ENCODE results near the gene UNC5C. TPM values are rescaled to one million over a fixed set of nuclear protein-coding genes. Genes with fewer than 3 reads are reported as not detected.

The UNC5C gene
- total RNA-seq, 2 experiments from 2014 or later, result not detected

DNA sequence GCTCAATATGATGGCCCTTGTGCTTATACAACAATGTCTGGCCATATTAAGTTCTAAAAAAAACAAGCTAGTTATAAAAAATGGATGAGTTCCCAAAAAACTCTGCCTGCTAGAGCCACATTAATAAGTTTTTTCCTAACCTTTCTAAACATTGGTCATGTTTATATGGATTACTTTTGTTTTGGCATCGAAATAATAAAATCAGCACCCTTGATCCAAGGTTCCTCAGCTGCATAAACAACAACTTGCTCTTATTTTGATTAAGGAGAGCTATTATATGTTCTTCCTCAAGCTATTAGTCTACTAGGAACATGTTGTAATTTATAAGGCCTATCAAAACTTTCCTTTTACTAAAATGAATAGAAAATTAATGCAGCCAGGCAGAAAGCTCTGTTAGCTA, 48.4 kb downstream of the UNC5C start:
- H3K4me3 Mint-ChIP-seq, result no peak overlapping the region
- CTCF ChIA-PET, result no interaction called here

DNA sequence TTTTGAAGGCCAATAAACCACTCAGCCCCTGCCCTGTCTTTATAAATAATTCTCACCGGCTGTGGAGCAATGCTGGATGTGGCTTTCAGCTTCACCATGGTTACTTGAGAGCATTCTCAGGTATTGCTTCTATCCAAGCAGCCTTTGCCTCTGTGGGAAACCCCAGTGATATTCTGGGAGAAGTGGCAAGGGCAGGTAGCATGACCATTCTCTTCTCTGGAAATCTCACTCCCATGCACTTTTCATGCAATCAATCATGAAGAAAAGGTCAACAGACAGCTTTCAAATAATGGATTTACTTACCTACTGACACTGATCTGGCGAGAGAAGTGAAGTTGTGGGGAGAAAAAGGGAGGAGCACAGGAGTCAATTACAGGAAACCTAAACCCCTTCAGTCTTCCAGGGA, 49.5 kb downstream of the UNC5C start:
- Mint-ChIP-seq H3K36me3 (ENCODE audit: low read depth) (no peaks in the 10 kb centered on the region), H3K4me1 (ENCODE audit: low read depth) (no peaks in the 10 kb centered on the region), H3K27me3 (peaks cover 1% of the 10 kb centered on the region), H3K4me3 (no peak overlapping the region), H3K27ac (no peak overlapping the region), H3K9me3 (no peaks in the 10 kb centered on the region)
- intact Hi-C loops (cut with micrococcal nuclease), result no loop called here
- CTCF ChIA-PET, result no interaction called here
- ATAC-seq (no peak), DNase-seq (no peak)
- TF ChIP-seq, protein P1, sequence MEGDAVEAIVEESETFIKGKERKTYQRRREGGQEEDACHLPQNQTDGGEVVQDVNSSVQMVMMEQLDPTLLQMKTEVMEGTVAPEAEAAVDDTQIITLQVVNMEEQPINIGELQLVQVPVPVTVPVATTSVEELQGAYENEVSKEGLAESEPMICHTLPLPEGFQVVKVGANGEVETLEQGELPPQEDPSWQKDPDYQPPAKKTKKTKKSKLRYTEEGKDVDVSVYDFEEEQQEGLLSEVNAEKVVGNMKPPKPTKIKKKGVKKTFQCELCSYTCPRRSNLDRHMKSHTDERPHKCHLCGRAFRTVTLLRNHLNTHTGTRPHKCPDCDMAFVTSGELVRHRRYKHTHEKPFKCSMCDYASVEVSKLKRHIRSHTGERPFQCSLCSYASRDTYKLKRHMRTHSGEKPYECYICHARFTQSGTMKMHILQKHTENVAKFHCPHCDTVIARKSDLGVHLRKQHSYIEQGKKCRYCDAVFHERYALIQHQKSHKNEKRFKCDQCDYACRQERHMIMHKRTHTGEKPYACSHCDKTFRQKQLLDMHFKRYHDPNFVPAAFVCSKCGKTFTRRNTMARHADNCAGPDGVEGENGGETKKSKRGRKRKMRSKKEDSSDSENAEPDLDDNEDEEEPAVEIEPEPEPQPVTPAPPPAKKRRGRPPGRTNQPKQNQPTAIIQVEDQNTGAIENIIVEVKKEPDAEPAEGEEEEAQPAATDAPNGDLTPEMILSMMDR (IDR thresholded peaks at IDR 0.05), result no peak
- POLR2A ChIA-PET, result no interaction called here

More for the DNA sequence above, 48.4 kb downstream of the UNC5C start:
- intact Hi-C loops (cut with micrococcal nuclease), result no loop called here
- Mint-ChIP-seq H3K36me3 (ENCODE audit: low read depth) (no peaks in the 10 kb centered on the region), H3K4me1 (ENCODE audit: low read depth) (no peaks in the 10 kb centered on the region), H3K27ac (no peak overlapping the region), H3K27me3 (peaks cover 1% of the 10 kb centered on the region), H3K9me3 (no peaks in the 10 kb centered on the region)
- TF ChIP-seq, protein P1 (IDR thresholded peaks at IDR 0.05), result no peak
- POLR2A ChIA-PET, result no interaction called here
- no peak for ATAC-seq
- DNase-seq, result no peak

DNA sequence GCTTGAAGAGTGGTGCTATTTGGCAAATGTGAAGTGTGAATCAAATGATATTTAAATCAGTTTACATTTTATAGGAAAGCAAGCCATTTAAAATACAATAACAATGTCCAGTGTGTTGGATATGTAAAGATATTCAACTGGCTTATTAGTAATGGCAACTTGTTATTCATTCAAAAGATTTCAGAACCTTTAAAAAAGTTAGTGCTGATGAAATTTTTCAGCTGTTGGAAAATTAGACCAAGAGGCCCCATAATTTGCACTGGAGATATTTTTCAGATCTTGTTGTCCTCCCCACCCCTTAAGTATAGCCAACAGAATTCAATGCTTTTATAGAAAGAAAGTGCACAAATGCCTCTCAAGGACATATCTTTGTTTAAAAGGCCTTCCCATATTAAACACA, 54.6 kb downstream of the UNC5C start:
- H3K9me3 Mint-ChIP-seq, result no peaks in the 10 kb centered on the region
- POLR2A ChIA-PET, result no interaction called here
- H3K36me3 Mint-ChIP-seq (ENCODE audit: low read depth), result no peaks in the 10 kb centered on the region
- no peak overlapping the region for H3K4me3 Mint-ChIP-seq
- no peaks in the 10 kb centered on the region for H3K4me1 Mint-ChIP-seq (ENCODE audit: low read depth)
- no peak overlapping the region for H3K27ac Mint-ChIP-seq
- intact Hi-C loops (cut with micrococcal nuclease), result no loop called here
- ATAC-seq (no peak), DNase-seq (no peak)
- no peaks in the 10 kb centered on the region for H3K27me3 Mint-ChIP-seq
- TF ChIP-seq, protein P1 (IDR thresholded peaks at IDR 0.05), result no peak
- CTCF ChIA-PET, result no interaction called here

DNA sequence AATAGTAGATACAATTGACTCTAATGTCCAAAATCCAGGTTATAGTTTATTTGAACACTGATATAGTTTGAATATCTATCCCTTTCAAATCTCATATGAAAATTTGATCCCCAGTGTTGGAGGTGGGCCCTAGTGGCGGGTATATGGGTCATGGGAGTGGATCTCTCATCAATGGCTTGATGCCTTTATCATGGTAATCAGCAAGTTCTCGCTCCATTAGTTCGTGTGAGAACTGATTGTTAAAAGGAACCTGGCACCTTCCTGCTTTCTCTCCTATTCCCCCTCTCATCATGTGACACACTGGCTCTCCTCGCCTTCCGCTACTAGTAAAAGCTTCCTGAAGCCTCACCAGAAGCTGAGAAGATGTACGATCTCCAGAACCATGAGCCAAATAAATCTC, 70.1 kb downstream of the UNC5C start:
- Mint-ChIP-seq H3K27ac (no peak overlapping the region), H3K4me1 (ENCODE audit: low read depth) (no peaks in the 10 kb centered on the region), H3K27me3 (no peaks in the 10 kb centered on the region), H3K4me3 (no peak overlapping the region), H3K36me3 (ENCODE audit: low read depth) (no peaks in the 10 kb centered on the region), H3K9me3 (no peaks in the 10 kb centered on the region)
- TF ChIP-seq, protein P1 (IDR thresholded peaks at IDR 0.05), result no peak
- intact Hi-C loops (cut with micrococcal nuclease), result no loop called here
- ChIA-PET CTCF (no interaction called here), POLR2A (no interaction called here)
- DNase-seq (no peak), ATAC-seq (no peak)

DNA sequence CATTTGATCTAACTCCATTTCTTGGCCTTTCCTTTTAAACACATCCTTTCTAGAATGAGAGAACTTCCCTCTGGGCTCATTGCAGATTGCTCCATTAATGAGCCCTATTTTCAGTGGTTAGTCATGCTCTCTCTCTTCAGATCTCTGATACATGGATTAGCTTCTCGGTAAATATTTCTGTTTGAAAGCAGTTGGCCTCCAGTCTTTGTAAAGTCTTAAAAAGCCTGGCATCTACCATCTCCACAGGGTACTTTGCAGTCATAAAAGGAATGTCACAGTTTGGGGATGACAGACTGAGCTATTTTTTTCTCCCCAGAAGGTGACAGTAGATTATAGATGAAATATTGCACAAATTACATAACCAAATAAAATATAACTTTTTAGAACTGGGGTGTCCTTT, 72.7 kb downstream of the UNC5C start:
- no peaks in the 10 kb centered on the region for H3K4me1 Mint-ChIP-seq (ENCODE audit: low read depth)
- H3K27ac Mint-ChIP-seq, result no peak overlapping the region
- ATAC-seq, result no peak
- intact Hi-C loops (cut with micrococcal nuclease), result no loop called here
- CTCF ChIA-PET, result no interaction called here
- TF ChIP-seq, protein P1 (IDR thresholded peaks at IDR 0.05), result no peak
- H3K4me3 Mint-ChIP-seq, result no peak overlapping the region
- no peaks in the 10 kb centered on the region for H3K9me3 Mint-ChIP-seq
- POLR2A ChIA-PET, result no interaction called here
- H3K27me3 Mint-ChIP-seq, result no peaks in the 10 kb centered on the region
- no peaks in the 10 kb centered on the region for H3K36me3 Mint-ChIP-seq (ENCODE audit: low read depth)
- DNase-seq, result no peak

All from activated CD8-positive, alpha-beta T cell treated with anti-CD3 and anti-CD28 coated beads for 36 hours (primary cell).